Skin epidermis (tissue), 12 donors: ENCODE measurements around the gene PRELID1.

ENCODE experiments used
- H3K27ac ChIP-seq, 21 experiments: fragments of 200-600 bp; sonication (generic) in 11 of 21; one replicate each; pipeline ENCODE4 v1.5.0; 2020; ENCODE audit warnings: mild to moderate bottlenecking in 3 of 21, inconsistent platforms in 2 of 21, moderate library complexity in 2 of 21
- H3K4me3 ChIP-seq, 7 experiments: fragments of 200-600 bp; sonication (generic) in 2 of 7; one replicate each; pipeline ENCODE4 v1.5.0; 2020; ENCODE audit warnings: inconsistent platforms in 2 of 7, mild to moderate bottlenecking in 2 of 7, moderate library complexity in 1 of 7

PRELID1 gene

GRCh38 chr5:177311392-177311722 lies 7.8 kb downstream of the PRELID1 start:
- peak overlapping the region in 11 of 21 experiments; percentile 7 to 74 (median 39) for H3K27ac ChIP-seq
- H3K4me3 ChIP-seq = peak overlapping the region; percentile 36 to 64 (median 50)

GRCh38 chr5:177311723-177312648 lies 8.4 kb downstream of the PRELID1 start, which contains the start of gene MXD3:
Gene MXD3, minus strand, starts transcription at chr5:177311898. Its CDS starts 68 bp downstream, at chr5:177311830.
- H3K4me3 ChIP-seq = peak within 1 kb of the TSS; percentile 36 to 64 (median 50)
- peak within 1 kb of the TSS in 14 of 21 experiments; percentile 7 to 74 (median 41) for H3K27ac ChIP-seq

DNA sequence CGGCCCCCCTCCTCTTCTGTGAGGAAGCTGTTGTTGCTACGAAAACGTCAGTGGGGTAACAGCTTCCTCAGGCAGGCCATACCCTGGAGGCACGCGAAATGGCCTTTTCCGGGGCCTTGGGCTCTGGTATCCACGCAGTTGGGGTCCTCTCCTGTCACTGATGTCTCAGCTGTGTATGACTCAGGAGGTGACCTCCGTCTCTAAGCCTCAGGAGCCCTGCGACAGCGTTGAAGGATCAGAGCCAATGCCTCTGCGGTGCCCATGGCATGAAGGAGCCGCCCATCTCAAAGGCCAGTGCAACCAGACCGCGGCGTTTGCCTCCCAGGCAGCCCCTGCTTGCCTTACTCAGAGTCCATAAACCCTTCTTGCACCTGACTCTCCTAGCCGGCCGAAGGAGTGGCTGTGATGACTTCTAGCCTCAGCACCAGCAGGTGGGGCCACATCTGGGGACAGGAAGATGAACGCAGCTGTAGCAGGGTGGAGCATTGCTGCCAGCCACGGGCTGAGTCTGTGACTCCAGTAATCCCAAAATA lies 9.1 kb downstream of the PRELID1 start:
- H3K27ac ChIP-seq = peak overlapping the region in 3 of 21 experiments; percentile 22 to 53 (median 46)
- H3K4me3 ChIP-seq = peak overlapping the region in 6 of 7 experiments; percentile 36 to 64 (median 52)

DNA sequence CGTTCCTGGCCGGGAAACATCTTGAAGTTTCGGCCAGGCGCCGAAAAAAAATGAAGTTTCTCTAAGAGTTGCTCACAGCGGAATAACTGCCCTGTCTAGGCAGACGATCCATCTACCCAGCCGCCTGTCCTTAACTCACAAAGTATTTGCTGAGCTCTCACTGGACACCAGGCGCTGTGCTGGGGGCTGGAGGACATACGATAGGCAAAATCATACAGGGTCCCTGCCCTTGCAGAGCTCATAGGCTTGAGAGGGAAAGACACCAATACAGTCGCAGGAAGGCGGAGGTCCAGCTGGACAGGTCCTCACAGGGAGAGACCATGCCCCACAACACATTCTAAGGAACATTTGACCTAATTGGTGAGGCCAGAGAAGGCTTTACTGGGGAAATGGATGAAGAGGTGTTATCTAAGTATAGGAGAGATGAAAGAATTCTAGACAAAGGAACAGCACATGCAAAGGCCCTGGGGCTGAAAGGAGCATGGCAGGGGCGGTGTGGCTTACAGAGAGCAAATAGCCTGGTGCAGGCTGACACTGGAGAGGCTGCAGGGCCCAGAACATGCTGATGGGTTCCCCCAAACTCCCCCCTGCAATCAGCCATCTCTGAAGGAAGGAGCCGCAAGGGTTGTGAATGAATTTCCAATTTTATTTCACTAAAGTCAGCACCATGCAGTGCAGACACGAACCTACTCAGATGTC lies 10.1 kb downstream of the PRELID1 start:
- H3K4me3 ChIP-seq = no peak overlapping the region

GRCh38 chr5:177314376-177315342 lies 11.1 kb downstream of the PRELID1 start:
- H3K27ac ChIP-seq = no peak overlapping the region
- H3K4me3 ChIP-seq = no peak overlapping the region

More for the DNA sequence above, 10.1 kb downstream of the PRELID1 start:
- H3K27ac ChIP-seq = no peak overlapping the region

DNA sequence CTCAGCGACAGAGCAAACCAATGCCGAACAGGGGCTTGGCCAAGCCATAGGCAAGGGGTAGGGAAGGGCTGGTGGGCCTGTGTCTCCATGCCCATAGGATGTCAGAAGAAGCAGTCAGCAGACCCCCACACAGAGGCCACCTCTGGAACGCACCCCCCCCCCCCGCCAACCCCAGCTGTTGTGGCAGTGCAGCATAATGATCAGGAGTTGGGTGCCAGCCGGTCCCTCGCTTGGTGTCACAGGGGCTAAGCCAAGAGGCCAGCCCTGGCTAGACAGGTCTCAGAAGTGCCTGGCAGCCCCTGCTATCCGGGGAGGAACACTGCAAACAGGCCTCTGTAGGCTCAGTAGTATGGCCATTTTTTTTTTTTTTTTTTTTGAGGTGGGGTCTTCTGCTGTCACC lies 11.8 kb downstream of the PRELID1 start:
- Histone ChIP-seq H3K27ac (no peak overlapping the region), H3K4me3 (no peak overlapping the region)

DNA sequence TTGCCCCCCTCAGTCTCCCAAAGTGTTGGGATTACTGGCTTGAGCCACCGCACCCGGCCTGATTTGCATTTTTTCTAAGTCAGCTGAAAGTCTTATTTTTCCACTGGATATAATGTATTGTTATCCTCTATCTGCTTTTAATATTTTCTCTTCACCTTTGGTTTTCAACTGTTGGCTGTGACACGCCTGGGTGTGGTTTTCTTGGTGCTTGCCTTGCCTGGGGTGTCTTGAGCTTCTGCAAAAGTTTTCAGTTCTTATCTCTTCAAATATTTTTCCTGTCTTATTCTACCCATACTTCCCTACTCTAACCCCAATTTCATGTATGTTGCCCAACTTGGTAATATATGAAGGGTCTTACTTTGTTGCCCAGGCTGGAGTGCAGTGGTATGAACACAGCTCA lies 12.4 kb downstream of the PRELID1 start:
- Histone ChIP-seq H3K27ac (no peak overlapping the region), H3K4me3 (no peak overlapping the region)

DNA sequence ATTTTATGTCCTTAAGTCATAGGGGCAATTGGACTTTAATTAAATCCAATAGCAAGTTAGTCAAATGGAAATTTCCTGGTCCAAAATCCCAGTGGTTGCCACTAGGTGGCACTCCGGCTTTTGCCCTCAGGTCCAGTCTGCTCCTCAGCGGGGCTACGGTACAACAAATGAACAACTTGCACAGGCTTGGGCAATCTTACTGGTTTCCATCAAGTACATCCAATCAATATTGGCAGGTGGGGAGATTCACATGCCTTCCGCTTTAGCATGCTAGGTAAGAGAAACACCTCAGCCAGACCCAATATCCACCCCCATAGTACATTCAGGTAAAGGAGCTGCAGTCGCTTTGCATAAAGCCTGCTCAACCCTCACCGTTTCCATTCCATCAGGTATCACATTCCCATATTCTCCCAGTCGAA lies 14.4 kb downstream of the PRELID1 start:
- Histone ChIP-seq H3K27ac (no peak overlapping the region), H3K4me3 (no peak overlapping the region)

GRCh38 chr5:177319913-177320588 lies 16.5 kb downstream of the PRELID1 start:
- Histone ChIP-seq H3K4me3 (no peak overlapping the region), H3K27ac (no peak overlapping the region)

GRCh38 chr5:177320879-177321278 lies 17.3 kb downstream of the PRELID1 start:
- no peak overlapping the region for H3K27ac ChIP-seq
- no peak overlapping the region for H3K4me3 ChIP-seq

- Histone ChIP-seq H3K27ac (no peak overlapping the region), H3K4me3 (no peak overlapping the region)
Measured at GRCh38 chr5:177325868-177326381, 22.3 kb downstream of the PRELID1 start.

GRCh38 chr5:177327539-177328522 lies 24.2 kb downstream of the PRELID1 start:
- Histone ChIP-seq H3K4me3 (no peak overlapping the region), H3K27ac (peak overlapping the region in 13 of 21 experiments; percentile 1 to 59 (median 36))

- Histone ChIP-seq H3K4me3 (no peak overlapping the region), H3K27ac (peak overlapping the region in 3 of 21 experiments; percentile 23 to 59 (median 49))
Measured at GRCh38 chr5:177328545-177329231, 25.1 kb downstream of the PRELID1 start.

DNA sequence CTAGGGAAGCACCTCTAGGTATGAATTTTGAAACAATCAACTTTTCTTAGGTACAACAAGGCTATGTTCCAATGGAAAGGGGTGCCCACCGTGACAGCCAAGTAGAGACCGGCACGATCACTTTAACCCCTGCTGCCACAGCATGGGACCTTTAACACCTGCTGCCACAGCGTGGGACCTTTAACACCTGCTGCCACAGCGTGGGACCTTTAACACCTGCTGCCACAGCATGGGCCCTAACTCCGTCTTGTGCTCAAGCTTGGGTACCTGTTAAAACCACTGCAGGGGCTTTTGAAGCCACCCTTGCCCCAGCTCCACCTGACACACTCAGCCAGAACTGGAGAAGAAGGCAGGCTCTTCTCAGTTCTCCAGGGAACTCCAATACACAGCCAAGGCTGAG lies 26.3 kb downstream of the PRELID1 start:
- Histone ChIP-seq H3K4me3 (no peak overlapping the region), H3K27ac (no peak overlapping the region)

GRCh38 chr5:177330991-177331842 lies 27.6 kb downstream of the PRELID1 start:
- Histone ChIP-seq H3K4me3 (no peak overlapping the region), H3K27ac (no peak overlapping the region)
